ENCODE data around the gene FHDC1.

FHDC1 gene

DNA sequence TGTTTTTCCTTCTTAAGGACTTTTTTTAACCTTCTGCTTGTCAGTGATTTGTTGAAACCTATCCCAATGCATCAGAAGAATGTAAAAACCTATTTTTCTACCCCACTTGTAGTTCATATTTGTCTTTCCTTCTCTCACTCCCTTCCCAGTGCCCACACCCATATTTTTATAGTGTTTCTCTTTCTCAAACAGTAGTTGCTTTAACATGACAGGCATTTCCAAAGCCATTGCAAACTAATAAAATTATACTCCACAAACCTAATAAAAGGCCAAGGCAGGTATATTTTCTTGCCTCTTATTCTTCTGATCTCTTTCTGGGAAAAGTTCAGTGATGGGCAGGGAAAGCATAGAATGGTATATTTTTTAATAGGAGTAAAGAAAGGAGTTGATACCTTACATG lies 35.7 kb upstream of the FHDC1 start:
- TF ChIP-seq, protein P1, sequence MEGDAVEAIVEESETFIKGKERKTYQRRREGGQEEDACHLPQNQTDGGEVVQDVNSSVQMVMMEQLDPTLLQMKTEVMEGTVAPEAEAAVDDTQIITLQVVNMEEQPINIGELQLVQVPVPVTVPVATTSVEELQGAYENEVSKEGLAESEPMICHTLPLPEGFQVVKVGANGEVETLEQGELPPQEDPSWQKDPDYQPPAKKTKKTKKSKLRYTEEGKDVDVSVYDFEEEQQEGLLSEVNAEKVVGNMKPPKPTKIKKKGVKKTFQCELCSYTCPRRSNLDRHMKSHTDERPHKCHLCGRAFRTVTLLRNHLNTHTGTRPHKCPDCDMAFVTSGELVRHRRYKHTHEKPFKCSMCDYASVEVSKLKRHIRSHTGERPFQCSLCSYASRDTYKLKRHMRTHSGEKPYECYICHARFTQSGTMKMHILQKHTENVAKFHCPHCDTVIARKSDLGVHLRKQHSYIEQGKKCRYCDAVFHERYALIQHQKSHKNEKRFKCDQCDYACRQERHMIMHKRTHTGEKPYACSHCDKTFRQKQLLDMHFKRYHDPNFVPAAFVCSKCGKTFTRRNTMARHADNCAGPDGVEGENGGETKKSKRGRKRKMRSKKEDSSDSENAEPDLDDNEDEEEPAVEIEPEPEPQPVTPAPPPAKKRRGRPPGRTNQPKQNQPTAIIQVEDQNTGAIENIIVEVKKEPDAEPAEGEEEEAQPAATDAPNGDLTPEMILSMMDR (IDR thresholded peaks at IDR 0.05; ENCODE audit: low read depth, low read length, missing control alignments): no peak
- DNase-seq (ENCODE audit: low read depth): no peak
- no peak overlapping the region for H3K4me3 ChIP-seq (ENCODE audit: low read depth, low read length)
- in situ Hi-C loops (cut with HindIII; ENCODE audit: low sequenced_read_pairs): no loop called here

DNA sequence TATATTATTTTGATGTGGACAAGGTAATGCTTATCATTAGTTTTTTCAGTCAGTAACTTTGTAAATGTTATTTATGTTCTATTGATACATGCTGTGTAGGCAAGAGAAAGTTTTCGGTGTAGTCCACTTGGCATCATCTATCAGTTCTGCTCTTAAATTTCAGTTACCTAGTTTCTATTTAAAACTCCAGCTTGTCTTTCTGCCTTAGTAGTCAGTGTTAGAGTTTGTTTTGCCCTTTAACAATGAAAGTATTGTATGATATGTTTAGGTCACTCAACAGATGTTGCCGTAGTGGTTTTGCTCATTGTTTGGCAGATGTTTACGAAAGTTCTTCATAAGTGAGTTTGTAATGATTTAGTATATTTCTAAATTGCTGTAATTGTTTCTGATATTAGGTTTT lies 34.9 kb upstream of the FHDC1 start:
- DNase-seq (ENCODE audit: low read depth): no peak
- TF ChIP-seq, protein P1 (IDR thresholded peaks at IDR 0.05; ENCODE audit: low read depth, low read length, missing control alignments): no peak
- H3K4me3 ChIP-seq (ENCODE audit: low read depth, low read length): no peak overlapping the region
- in situ Hi-C loops (cut with HindIII; ENCODE audit: low sequenced_read_pairs): no loop called here

DNA sequence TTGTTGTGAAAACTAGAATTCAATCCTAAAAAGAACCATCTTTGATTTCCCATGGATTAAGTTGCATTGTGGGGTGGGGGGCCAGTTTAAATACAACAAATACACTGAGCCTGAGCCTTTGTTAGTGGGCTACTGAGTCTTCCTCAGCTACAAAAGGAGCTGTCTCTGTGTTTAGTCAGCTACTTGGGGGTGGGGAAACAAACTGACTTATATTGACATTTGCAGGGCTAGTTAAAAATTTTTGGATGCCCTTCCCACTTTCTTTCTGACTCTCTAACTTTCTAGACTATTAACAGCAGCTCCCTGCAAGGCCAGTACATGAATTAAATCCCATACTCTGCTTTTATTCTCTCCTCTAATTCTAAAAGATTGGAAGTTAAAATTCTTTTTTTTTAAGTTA lies 32.5 kb upstream of the FHDC1 start:
- in situ Hi-C loops (cut with HindIII; ENCODE audit: low sequenced_read_pairs): no loop called here
- no peak for DNase-seq (ENCODE audit: low read depth)
- TF ChIP-seq, protein P1 (IDR thresholded peaks at IDR 0.05; ENCODE audit: low read depth, low read length, missing control alignments): no peak
- no peak overlapping the region for H3K4me3 ChIP-seq (ENCODE audit: low read depth, low read length)

DNA sequence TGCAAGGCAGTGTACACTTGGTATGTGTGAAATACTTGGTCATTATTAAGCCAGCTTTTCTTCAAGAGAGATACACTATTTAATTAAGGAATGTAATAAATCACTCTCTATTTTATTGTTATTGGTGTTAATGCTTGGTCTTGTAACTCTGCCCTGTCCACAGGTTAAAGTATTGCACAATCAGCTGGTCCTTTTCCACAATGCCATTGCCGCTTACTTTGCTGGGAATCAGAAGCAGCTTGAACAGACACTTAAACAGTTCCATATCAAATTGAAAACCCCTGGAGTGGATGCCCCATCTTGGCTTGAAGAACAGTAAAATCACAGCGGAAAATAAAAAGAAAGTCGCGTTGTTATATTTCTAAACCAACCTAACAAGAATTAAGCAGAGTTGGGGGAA lies 26.2 kb upstream of the FHDC1 start:
- no peak for DNase-seq (ENCODE audit: low read depth)
- no peak overlapping the region for H3K4me3 ChIP-seq (ENCODE audit: low read depth, low read length)
- TF ChIP-seq, protein P1 (IDR thresholded peaks at IDR 0.05; ENCODE audit: low read depth, low read length, missing control alignments): no peak
- in situ Hi-C loops (cut with HindIII; ENCODE audit: low sequenced_read_pairs): no loop called here

DNA sequence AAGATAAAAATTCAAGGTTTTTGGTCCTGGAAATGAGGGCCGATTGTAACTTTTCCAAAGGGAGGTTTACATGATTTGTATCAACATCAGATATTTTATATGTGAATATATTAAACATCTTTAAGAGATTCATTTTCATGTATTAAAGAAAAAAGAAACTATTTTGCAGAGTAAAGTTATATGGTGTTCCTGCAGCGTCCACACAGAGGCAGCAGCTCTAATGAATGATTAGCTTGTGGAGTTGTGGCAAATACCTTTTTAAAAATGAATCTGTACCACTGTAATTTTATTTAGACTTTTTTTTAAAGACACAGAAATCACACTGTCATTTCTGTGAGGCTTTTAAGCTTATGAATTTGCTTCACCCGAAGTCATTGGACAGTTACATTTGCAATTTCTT lies 25.6 kb upstream of the FHDC1 start:
- no peak for DNase-seq (ENCODE audit: low read depth)
- in situ Hi-C loops (cut with HindIII; ENCODE audit: low sequenced_read_pairs): no loop called here
- TF ChIP-seq, protein P1 (IDR thresholded peaks at IDR 0.05; ENCODE audit: low read depth, low read length, missing control alignments): no peak
- H3K4me3 ChIP-seq (ENCODE audit: low read depth, low read length): no peak overlapping the region

DNA sequence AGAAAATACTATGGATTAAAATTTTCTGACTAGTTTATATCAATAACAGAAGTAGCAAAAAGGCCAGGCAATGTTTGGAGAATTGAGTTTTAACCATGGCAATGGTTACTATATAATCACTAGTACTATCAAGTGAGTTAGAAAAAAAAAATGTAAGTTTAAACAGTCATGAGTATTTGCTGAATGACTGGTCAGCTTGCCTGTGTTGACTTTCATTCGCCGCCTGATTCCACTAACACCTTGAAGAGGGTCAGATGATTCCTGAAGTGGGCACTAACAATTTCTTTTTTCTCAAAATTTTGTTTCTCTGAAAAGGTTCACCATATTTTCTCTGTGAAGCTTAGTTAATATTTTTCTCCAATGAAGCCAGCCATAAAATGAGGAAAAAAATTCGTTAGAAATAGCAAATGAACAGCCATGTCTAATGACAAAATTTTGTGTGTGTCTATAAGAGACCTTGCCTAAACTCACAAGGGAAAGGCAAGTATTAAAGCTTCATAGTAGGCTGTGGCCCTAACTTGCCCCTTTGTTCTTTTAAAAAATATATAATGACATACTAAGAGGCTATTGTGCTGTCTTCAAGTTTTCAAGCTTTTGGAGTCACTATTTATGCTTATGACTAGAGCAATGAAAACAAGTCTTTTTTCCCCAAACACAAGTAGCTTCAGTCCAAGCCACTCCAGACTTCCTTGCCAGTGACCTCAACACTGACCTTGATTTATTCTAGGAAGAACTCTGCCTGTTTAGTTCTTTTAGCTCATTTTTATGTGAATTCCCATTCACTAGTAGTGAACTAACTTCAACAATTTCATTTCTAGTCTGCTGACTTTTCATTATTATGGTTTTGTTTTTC lies 18.4 kb upstream of the FHDC1 start:
- DNase-seq (ENCODE audit: low read depth): no peak
- TF ChIP-seq, protein P1 (IDR thresholded peaks at IDR 0.05; ENCODE audit: low read depth, low read length, missing control alignments): no peak
- no peak overlapping the region for H3K4me3 ChIP-seq (ENCODE audit: low read depth, low read length)
- in situ Hi-C loops (cut with HindIII; ENCODE audit: low sequenced_read_pairs): no loop called here

Measured in astrocyte of the cerebellum (primary cell).